Ovary (tissue), 9 donors: ENCODE results near the gene PRKCE. TPM values are rescaled to one million over a fixed set of nuclear protein-coding genes. Genes with fewer than 3 reads are reported as not detected.

Experiments
- DNase-seq, 5 donors: peaks; one replicate each; pipeline ENCODE4 v3.0.0-alpha.2; 2019 to 2020
- H3K27ac ChIP-seq, 2 donors: fragments of 200-600 bp; one replicate each; pipeline versions ENCODE4 v1.5.1 to v1.8.0; 2019 to 2022
- H3K27me3 ChIP-seq: fragments of 200-600 bp; one replicate; pipeline ENCODE4 v1.8.0; 2022
- H3K36me3 ChIP-seq: fragments of 200-600 bp; sonication (generic); one replicate; pipeline ENCODE4 v1.5.1; 2019
- H3K4me1 ChIP-seq: one replicate; pipeline ENCODE4 v1.8.1; 2013; ENCODE audit warnings: mild to moderate bottlenecking, moderate library complexity; ENCODE audit not compliant: insufficient read depth
- H3K4me3 ChIP-seq: fragments of 200-600 bp; sonication (generic); one replicate; pipeline ENCODE4 v1.5.1; 2017
- H3K9me3 ChIP-seq, 2 donors: fragments of 200-600 bp in 1 of 2; sonication (generic) in 1 of 2; one replicate each; pipeline versions ENCODE4 v1.5.1 to v1.8.1; 2013 to 2019; ENCODE audit warnings: mild to moderate bottlenecking in 1 of 2, moderate library complexity in 1 of 2
- EP300 ChIP-seq: sonication (generic); formaldehyde crosslinking; IDR thresholded peaks from one replicate; pipeline ENCODE4 v1.6.1; 2017; ENCODE audit warnings: antibody characterized with exemption
- POLR2A ChIP-seq: fragments of 450-650 bp; IDR thresholded peaks from one replicate; pipeline ENCODE4 v1.6.1; 2017; ENCODE audit warnings: antibody characterized with exemption, mild to moderate bottlenecking, moderate library complexity
- WGBS, 3 donors: extraction: QIAGEN DNeasy Blood & Tissue Kit in 1 of 3; methylation state at CpG; one replicate each; pipeline versions ENCODE4 v1.1.5 to v1.1.7; 2013 to 2017; 5-methylcytosine and 5-hydroxymethylcytosine counted together
- intact Hi-C, 4 donors: fragments of 100-400 bp; cut with DNase I; formaldehyde crosslinking; loops; one replicate each; pipeline versions ENCODE4 v1.11.0 to v1.15.1; 2022 to 2023
- polyA plus RNA-seq, 2 donors: library from polyadenylated mRNA; stranded (reverse); fragments of 200-250 nt in 1 of 2; fragments of 350-450 nt in 1 of 2; fragmentation: Illumina TruSeq in 1 of 2; extraction: RNeasy Lipid Tissue Mini Kit (QIAGEN cat#74804) in 1 of 2; gene quantifications; one replicate each; pipeline ENCODE4 v1.2.3, GENCODE V29; 2013 to 2014
- total RNA-seq, 7 donors: library from RNA; depleted of rRNA in 2 of 7; stranded (reverse); fragments of >200 nt in 2 of 7; fragmentation: NEBNext Ultra II Directional in 3 of 7; extraction: Animal tissue kit (Norgen Biotek cat#: 25700) in 3 of 7; gene quantifications; one replicate each; pipeline versions ENCODE4 v1.1.0 to v1.2.4, GENCODE V29; 2016 to 2023
- TF ChIP-seq, protein P1 (sequence below), 3 donors: fragments of 450-650 bp in 2 of 3; fragments of 200-600 bp in 1 of 3; IDR thresholded peaks; one replicate each; pipeline versions ENCODE4 v1.5.1 to v1.8.0; 2016 to 2022; ENCODE audit warnings: antibody characterized with exemption in 3 of 3, mild to moderate bottlenecking in 1 of 3
- donor health status: DM: no; HTN: no; CAD: no; lungs with moderate emphysema.
- donor health status: DM: no; HTN: no; CAD: no.
- donor health status: Bipolar disorder and iron deficiency.
- donor health status: DM: yes; HTN: yes; CAD: no.
- donor health status: DM: no; HTN: no; CAD: no.
- donor health status: DM: yes; HTN: yes; CAD: no.

Gene PRKCE
- total and polyA plus RNA-seq, 9 donors: 3.1 to 22.8 (median 12.8) TPM

DNA sequence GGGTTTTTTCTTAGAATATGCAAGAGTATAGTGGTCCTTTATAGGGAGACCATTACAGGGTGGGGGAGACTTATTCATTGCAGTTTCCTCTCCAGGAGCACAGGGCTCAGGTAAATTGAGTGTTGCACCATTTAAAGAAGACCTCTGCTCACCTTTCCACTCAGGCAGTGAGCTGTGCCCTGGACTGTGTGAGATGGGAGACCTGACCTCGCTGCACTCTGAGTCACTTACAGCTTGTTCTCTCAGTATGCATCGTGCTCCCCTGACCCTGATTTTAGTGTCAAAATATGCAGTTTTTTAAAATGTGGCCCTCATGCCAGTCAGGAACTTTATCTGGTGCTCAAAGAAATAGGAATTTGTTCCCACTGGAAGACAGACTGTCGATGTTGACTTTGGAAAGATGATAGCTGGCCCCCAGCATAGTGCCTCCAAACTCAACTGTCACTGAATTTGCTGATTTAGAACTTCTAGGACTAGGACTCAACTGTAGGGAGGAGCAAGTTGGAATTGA lies 499.0 kb downstream of the PRKCE start:
- intact Hi-C loops: no loop called here
- Histone ChIP-seq H3K9me3 (no peaks in the 10 kb centered on the region), H3K36me3 (no peaks in the 10 kb centered on the region), H3K27ac (no peak overlapping the region), H3K27me3 (no peaks in the 10 kb centered on the region), H3K4me1 (no peaks in the 10 kb centered on the region), H3K4me3 (no peak overlapping the region)
- 86 to 93% (median 86%) methylated on average over 3 of the region's 3 CpGs for WGBS, 3 donors
- no peak for DNase-seq
- TF ChIP-seq EP300: no peak
- TF ChIP-seq, protein P1, sequence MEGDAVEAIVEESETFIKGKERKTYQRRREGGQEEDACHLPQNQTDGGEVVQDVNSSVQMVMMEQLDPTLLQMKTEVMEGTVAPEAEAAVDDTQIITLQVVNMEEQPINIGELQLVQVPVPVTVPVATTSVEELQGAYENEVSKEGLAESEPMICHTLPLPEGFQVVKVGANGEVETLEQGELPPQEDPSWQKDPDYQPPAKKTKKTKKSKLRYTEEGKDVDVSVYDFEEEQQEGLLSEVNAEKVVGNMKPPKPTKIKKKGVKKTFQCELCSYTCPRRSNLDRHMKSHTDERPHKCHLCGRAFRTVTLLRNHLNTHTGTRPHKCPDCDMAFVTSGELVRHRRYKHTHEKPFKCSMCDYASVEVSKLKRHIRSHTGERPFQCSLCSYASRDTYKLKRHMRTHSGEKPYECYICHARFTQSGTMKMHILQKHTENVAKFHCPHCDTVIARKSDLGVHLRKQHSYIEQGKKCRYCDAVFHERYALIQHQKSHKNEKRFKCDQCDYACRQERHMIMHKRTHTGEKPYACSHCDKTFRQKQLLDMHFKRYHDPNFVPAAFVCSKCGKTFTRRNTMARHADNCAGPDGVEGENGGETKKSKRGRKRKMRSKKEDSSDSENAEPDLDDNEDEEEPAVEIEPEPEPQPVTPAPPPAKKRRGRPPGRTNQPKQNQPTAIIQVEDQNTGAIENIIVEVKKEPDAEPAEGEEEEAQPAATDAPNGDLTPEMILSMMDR (IDR thresholded peaks at IDR 0.05): no peak
- TF ChIP-seq POLR2A: no peak

DNA sequence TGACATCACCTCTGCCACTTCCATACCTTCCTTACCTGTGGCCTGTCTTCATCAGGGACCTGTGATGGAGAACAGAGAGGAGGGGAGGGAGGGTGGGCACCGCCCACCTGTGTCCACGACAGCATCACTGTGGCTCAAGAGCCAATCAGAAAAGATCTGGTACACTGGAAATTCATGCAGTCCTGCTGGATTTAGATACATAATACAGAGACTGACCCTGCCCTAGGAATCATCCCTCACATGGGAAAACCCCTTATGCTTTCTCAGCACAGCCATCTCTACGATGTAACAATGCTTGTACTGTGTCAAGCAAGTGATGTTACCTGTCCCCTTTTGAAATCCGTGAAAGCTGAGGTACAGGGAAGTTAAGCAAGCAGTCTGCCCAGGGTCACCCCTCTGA lies 500.1 kb downstream of the PRKCE start:
- H3K27ac ChIP-seq: no peak overlapping the region
- TF ChIP-seq POLR2A (no peak), EP300 (no peak)
- TF ChIP-seq, protein P1 (IDR thresholded peaks at IDR 0.05): no peak
- intact Hi-C loops: no loop called here
- H3K27me3 ChIP-seq: no peaks in the 10 kb centered on the region
- no peaks in the 10 kb centered on the region for H3K4me1 ChIP-seq
- H3K9me3 ChIP-seq: no peaks in the 10 kb centered on the region
- H3K4me3 ChIP-seq: no peak overlapping the region
- 71 to 81% (median 79%) methylated on average over 4 of the region's 4 CpGs for WGBS, 3 donors
- no peaks in the 10 kb centered on the region for H3K36me3 ChIP-seq
- no peak for DNase-seq

DNA sequence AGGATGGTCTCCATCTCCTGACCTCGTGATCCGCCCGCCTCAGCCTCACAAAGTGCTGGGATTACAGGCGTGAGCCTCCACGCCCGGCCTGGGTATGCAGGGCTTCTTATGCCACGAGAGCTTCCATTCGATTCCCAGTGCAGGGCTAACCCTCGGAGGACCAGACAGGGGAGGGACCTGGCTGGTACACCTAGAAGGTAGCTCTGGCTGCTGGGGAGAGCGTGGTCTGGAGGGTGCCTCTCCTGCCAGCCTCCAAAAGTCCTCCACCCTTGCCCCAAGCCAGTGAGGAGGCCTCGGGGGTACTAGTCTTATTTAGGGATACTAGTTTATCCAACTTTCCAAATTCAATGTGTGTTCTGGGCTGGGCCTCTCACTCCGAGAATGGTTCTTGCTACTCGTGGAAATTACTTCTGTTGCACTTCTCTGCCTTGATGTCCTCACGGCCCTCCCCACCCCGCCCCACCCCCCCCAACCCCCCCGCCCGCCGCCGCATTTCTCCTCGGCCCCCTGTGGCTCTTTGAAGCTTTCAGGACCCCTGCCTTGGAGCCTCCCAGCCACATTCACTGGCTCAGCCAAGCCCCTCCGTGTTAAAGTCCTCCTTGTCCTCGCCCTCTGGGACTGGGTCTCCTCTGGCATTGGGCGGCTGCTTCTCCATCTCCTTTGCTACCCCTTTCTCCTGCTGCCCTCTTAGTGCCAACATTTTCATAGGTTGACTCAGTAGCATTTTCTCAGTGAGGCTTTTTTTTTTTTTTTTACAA lies 502.7 kb downstream of the PRKCE start:
- 78 to 83% (median 81%) methylated on average over 22 to 23 of the region's 23 CpGs for WGBS, 3 donors
- Histone ChIP-seq H3K27ac (no peak overlapping the region), H3K27me3 (no peaks in the 10 kb centered on the region), H3K4me1 (no peaks in the 10 kb centered on the region), H3K9me3 (no peaks in the 10 kb centered on the region), H3K36me3 (no peaks in the 10 kb centered on the region), H3K4me3 (no peak overlapping the region)
- DNase-seq: no peak
- TF ChIP-seq, protein P1 (IDR thresholded peaks at IDR 0.05): no peak
- TF ChIP-seq POLR2A (no peak), EP300 (no peak)
- intact Hi-C loops: no loop called here

GRCh38 chr2:46157072-46157965 lies 505.8 kb downstream of the PRKCE start:
- H3K36me3 ChIP-seq: no peaks in the 10 kb centered on the region
- no peaks in the 10 kb centered on the region for H3K9me3 ChIP-seq
- 75 to 83% (median 81%) methylated on average over 9 of the region's 9 CpGs for WGBS, 3 donors
- no peak for DNase-seq
- H3K4me1 ChIP-seq: no peaks in the 10 kb centered on the region
- no peak overlapping the region for H3K4me3 ChIP-seq
- no peak overlapping the region for H3K27ac ChIP-seq
- TF ChIP-seq, protein P1 (IDR thresholded peaks at IDR 0.05): no peak
- TF ChIP-seq EP300 (no peak), POLR2A (no peak)
- no peaks in the 10 kb centered on the region for H3K27me3 ChIP-seq
- intact Hi-C loops: no loop called here
